ENCODE data around the gene HOXB1. TPM values are rescaled to one million over a fixed set of nuclear protein-coding genes. Genes with fewer than 3 reads are reported as not detected.

Gene HOXB1
- total RNA-seq, 1 experiment from 2014 or later = not detected

DNA sequence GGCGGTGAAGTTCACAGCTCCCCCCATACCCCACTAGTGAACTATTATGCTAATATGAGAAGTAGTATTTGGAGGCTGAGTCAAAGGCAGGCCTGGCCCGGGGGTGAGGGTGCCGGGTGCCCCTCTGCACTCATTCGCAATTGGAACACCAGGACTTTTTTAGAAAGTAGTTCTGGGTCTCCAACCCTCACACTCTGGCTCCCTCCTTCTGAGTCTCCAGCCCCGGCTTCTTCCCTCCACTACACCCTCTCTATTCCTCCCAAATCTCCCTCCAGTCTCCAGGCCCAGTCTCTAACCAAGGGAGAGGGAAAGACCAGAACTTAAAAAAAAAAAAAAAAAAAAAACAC, 25.4 kb upstream of the HOXB1 start:
- peaks cover 83% of the 10 kb centered on the region for H3K4me1 ChIP-seq (ENCODE audit: control insufficient read depth, insufficient read depth, low read length)
- no peak for DNase-seq (ENCODE audit: low read depth, low spot score)
- ChIA-PET CTCF (interaction anchor here (0.6 to 0.7 kb wide), 3 partner anchors 34 to 53 kb away, joined by 3 to 6 read pairs (median 3); no protein-coding TSS in a partner anchor), POLR2A (interaction anchor here (0.6 to 1.0 kb wide), 5 partner anchors 11 to 1783 kb away, joined by 3 to 7 read pairs (median 5); no protein-coding TSS in a partner anchor)
- H3K36me3 ChIP-seq (ENCODE audit: control insufficient read depth, insufficient read depth, low read length) = peaks cover 6% of the 10 kb centered on the region
- H3K27me3 ChIP-seq (ENCODE audit: control insufficient read depth, insufficient read depth, low read length) = no peaks in the 10 kb centered on the region
- no peak for ATAC-seq
- TF ChIP-seq POLR2AphosphoS5 (IDR thresholded peaks at IDR 0.05; ENCODE audit: low read depth, low read length) (no peak; the same call in 1 of the 2 replicates), TCF7L2 (IDR thresholded peaks at IDR 0.05; ENCODE audit: low read depth, low read length) (no peak), SIN3A (IDR thresholded peaks at IDR 0.05; ENCODE audit: borderline replicate concordance, insufficient read depth, low read depth, low read length) (no peak)
- TF ChIP-seq, protein P1, sequence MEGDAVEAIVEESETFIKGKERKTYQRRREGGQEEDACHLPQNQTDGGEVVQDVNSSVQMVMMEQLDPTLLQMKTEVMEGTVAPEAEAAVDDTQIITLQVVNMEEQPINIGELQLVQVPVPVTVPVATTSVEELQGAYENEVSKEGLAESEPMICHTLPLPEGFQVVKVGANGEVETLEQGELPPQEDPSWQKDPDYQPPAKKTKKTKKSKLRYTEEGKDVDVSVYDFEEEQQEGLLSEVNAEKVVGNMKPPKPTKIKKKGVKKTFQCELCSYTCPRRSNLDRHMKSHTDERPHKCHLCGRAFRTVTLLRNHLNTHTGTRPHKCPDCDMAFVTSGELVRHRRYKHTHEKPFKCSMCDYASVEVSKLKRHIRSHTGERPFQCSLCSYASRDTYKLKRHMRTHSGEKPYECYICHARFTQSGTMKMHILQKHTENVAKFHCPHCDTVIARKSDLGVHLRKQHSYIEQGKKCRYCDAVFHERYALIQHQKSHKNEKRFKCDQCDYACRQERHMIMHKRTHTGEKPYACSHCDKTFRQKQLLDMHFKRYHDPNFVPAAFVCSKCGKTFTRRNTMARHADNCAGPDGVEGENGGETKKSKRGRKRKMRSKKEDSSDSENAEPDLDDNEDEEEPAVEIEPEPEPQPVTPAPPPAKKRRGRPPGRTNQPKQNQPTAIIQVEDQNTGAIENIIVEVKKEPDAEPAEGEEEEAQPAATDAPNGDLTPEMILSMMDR (IDR thresholded peaks at IDR 0.05) = no peak
- TF ChIP-seq, protein P2, sequence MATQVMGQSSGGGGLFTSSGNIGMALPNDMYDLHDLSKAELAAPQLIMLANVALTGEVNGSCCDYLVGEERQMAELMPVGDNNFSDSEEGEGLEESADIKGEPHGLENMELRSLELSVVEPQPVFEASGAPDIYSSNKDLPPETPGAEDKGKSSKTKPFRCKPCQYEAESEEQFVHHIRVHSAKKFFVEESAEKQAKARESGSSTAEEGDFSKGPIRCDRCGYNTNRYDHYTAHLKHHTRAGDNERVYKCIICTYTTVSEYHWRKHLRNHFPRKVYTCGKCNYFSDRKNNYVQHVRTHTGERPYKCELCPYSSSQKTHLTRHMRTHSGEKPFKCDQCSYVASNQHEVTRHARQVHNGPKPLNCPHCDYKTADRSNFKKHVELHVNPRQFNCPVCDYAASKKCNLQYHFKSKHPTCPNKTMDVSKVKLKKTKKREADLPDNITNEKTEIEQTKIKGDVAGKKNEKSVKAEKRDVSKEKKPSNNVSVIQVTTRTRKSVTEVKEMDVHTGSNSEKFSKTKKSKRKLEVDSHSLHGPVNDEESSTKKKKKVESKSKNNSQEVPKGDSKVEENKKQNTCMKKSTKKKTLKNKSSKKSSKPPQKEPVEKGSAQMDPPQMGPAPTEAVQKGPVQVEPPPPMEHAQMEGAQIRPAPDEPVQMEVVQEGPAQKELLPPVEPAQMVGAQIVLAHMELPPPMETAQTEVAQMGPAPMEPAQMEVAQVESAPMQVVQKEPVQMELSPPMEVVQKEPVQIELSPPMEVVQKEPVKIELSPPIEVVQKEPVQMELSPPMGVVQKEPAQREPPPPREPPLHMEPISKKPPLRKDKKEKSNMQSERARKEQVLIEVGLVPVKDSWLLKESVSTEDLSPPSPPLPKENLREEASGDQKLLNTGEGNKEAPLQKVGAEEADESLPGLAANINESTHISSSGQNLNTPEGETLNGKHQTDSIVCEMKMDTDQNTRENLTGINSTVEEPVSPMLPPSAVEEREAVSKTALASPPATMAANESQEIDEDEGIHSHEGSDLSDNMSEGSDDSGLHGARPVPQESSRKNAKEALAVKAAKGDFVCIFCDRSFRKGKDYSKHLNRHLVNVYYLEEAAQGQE (IDR thresholded peaks at IDR 0.05; ENCODE audit: insufficient read depth in 1 of 2, low read depth in 2 of 2, low read length in 1 of 2) = no peak
- intact Hi-C loops (cut with micrococcal nuclease; ENCODE audit: unreplicated experiment) (no loop called here), in situ Hi-C loops (cut with HindIII; ENCODE audit: low pct_unique_long_range_greater_than_20kb, low sequenced_read_pairs) (loop anchor here (5.0 kb wide), 1 partner anchor 61 kb away; the partner anchor contains the start of gene HOXB8)
- peak overlapping the region; percentile 22 to 51 for H3K4me3 ChIP-seq (ENCODE audit: low read depth in 2 of 2, low read length in 2 of 2)
- peak overlapping the region; percentile 97 for H3K27ac ChIP-seq (ENCODE audit: low read length)
- no peaks in the 10 kb centered on the region for H3K9me3 ChIP-seq (ENCODE audit: control insufficient read depth, insufficient read depth, low read depth, low read length)
- TSS peak; percentile 41 for BruUV-seq (replicated peaks)

DNA sequence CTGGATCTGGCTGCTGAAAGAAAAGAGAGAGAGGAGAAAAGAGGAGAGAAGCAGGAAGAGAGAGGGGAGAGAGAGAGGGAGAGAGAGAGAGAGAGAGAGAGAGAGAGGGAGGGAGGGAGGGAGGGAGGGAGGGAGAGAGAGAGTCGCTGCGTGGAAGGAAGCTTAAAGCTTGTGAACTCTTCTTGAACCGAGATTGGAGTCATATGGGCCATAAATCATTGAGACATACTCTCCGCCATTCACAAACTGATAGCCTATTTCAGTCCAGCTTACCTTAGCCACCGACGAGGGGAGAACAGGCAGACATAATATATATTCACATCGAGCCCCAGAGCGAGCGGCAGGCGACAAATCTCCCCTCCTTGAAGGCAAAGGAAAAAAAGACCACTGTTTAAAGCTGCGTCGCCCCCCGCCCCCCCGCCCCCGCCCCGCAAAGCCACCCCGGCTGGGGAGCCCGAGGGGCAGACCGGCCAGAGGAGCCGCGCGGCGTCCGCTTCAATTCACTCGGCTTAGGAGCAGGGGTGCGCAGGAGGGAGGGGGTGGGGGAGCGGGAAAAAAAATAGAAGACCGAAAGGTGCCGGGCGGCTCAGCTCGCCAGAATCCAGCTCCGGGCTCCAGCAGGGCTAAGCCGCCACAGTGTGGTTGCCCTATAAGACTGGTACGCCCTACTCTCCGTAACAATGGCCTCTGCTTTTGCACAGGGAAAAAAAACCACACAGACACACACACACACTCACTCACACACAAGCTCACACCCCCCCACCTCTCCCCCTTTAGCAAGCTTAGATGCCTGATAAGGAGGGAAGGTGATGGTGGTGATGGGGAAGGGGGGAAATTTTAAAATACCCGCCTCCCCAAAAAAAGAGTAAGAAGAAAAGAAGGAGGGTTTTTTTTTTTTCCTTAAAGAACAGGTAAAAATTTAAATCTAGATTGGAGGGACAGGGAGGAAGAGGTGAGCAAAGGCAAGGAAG, 24.7 kb upstream of the HOXB1 start:
- Histone ChIP-seq H3K4me3 (ENCODE audit: low read depth in 2 of 2, low read length in 2 of 2) (peak overlapping the region; percentile 52 to 61), H3K4me1 (ENCODE audit: control insufficient read depth, insufficient read depth, low read length) (peaks cover 80% of the 10 kb centered on the region)

More for the DNA sequence above, 24.7 kb upstream of the HOXB1 start:
- ATAC-seq = peak; percentile 47
- TF ChIP-seq POLR2AphosphoS5 (IDR thresholded peaks at IDR 0.05; ENCODE audit: low read depth, low read length) (peak; percentile 68), SIN3A (IDR thresholded peaks at IDR 0.05; ENCODE audit: borderline replicate concordance, insufficient read depth, low read depth, low read length) (0 out of 2 replicates have a peak, but pooled peaks have one; percentile 25)
- TF ChIP-seq, protein P2 (IDR thresholded peaks at IDR 0.05; ENCODE audit: insufficient read depth in 1 of 2, low read depth in 2 of 2, low read length in 1 of 2) = no peak
- TF ChIP-seq, protein P1 (IDR thresholded peaks at IDR 0.05) = no peak
- intact Hi-C loops (cut with micrococcal nuclease; ENCODE audit: unreplicated experiment) = loop anchor here (2.0 kb wide), 1 partner anchor 63 kb away; no protein-coding TSS in a partner anchor
- Histone ChIP-seq H3K27me3 (ENCODE audit: control insufficient read depth, insufficient read depth, low read length) (no peaks in the 10 kb centered on the region), H3K36me3 (ENCODE audit: control insufficient read depth, insufficient read depth, low read length) (peaks cover 6% of the 10 kb centered on the region), H3K9me3 (ENCODE audit: control insufficient read depth, insufficient read depth, low read depth, low read length) (no peaks in the 10 kb centered on the region), H3K27ac (ENCODE audit: low read length) (peak overlapping the region; percentile 99)
- no peak for DNase-seq (ENCODE audit: low read depth, low spot score)
- in situ Hi-C loops (cut with HindIII; ENCODE audit: low pct_unique_long_range_greater_than_20kb, low sequenced_read_pairs) = loop anchor here (5.0 kb wide), 1 partner anchor 62 kb away; the partner anchor contains the start of gene HOXB8
- ChIA-PET POLR2A (interaction anchor here (0.6 to 1.0 kb wide), 8 partner anchors 11 to 1783 kb away, joined by 3 to 7 read pairs (median 4); no protein-coding TSS in a partner anchor), CTCF (interaction anchor here (0.6 to 1.0 kb wide), 3 partner anchors 33 to 52 kb away, joined by 3 to 4 read pairs (median 3); no protein-coding TSS in a partner anchor)
- no TSS peak for BruUV-seq (replicated peaks)
